ENCODE measurements around the gene KLF3. TPM values are rescaled to one million over a fixed set of nuclear protein-coding genes. Genes with fewer than 3 reads are reported as not detected.

Gene KLF3
- total RNA-seq, 6 experiments from 2014 or later: 21.3 to 37.6 (median 26.8) TPM

- no peaks in the 10 kb centered on the region for H3K4me1 ChIP-seq
- H3K27ac ChIP-seq: no peak overlapping the region
- H3K27me3 ChIP-seq: no peaks in the 10 kb centered on the region
- no peak for ATAC-seq
- TF ChIP-seq POLR2A (IDR thresholded peaks at IDR 0.05) (no peak), CTCF (IDR thresholded peaks at IDR 0.05) (no peak)
- no peak for DNase-seq
- no peaks in the 10 kb centered on the region for H3K9me3 ChIP-seq
- intact Hi-C loops (cut with DNase I): no loop called here
- 74% methylated on average over 3 of the region's 3 CpGs for WGBS (ENCODE audit: insufficient coverage, low coverage, low lambda C conversion rate, missing lambda C conversion rate)
- H3K4me3 ChIP-seq: no peak overlapping the region
- H3K36me3 ChIP-seq: no peaks in the 10 kb centered on the region
These were observed 29.8 kb upstream of the KLF3 start for GRCh38 chr4:38634047-38634759.

- ATAC-seq (peak; percentile 74 to 91 (median 80)), DNase-seq (peak in 1 of 3 donors; percentile 34)
- 72% methylated on average over 3 of the region's 3 CpGs for WGBS (ENCODE audit: insufficient coverage, low coverage, low lambda C conversion rate, missing lambda C conversion rate)
- intact Hi-C loops (cut with DNase I): no loop called here
- no peaks in the 10 kb centered on the region for H3K36me3 ChIP-seq
- no peaks in the 10 kb centered on the region for H3K27me3 ChIP-seq
- TF ChIP-seq CTCF (IDR thresholded peaks at IDR 0.05) (no peak), POLR2A (IDR thresholded peaks at IDR 0.05) (no peak)
- no peaks in the 10 kb centered on the region for H3K9me3 ChIP-seq
- H3K27ac ChIP-seq: no peak overlapping the region
- H3K4me3 ChIP-seq: no peak overlapping the region
- no peaks in the 10 kb centered on the region for H3K4me1 ChIP-seq
These were observed 24.8 kb upstream of the KLF3 start for GRCh38 chr4:38639242-38639641.

- no peak for ATAC-seq
- H3K27ac ChIP-seq: no peak overlapping the region
- 92% methylated on average over 1 of the region's 1 CpG for WGBS (ENCODE audit: insufficient coverage, low coverage, low lambda C conversion rate, missing lambda C conversion rate)
These were observed 22.2 kb upstream of the KLF3 start for GRCh38 chr4:38641811-38642210.

GRCh38 chr4:38644201-38644600 lies 19.8 kb upstream of the KLF3 start:
- 53% methylated on average over 2 of the region's 3 CpGs for WGBS (ENCODE audit: insufficient coverage, low coverage, low lambda C conversion rate, missing lambda C conversion rate)
- intact Hi-C loops (cut with DNase I): no loop called here
- ATAC-seq (no peak), DNase-seq (no peak)
- no peak overlapping the region for H3K4me3 ChIP-seq
- no peak overlapping the region for H3K27ac ChIP-seq
- no peaks in the 10 kb centered on the region for H3K9me3 ChIP-seq
- TF ChIP-seq CTCF (IDR thresholded peaks at IDR 0.05): no peak
- H3K4me1 ChIP-seq: no peaks in the 10 kb centered on the region
- H3K36me3 ChIP-seq: no peaks in the 10 kb centered on the region
- no peaks in the 10 kb centered on the region for H3K27me3 ChIP-seq

More at GRCh38 chr4:38641811-38642210, 22.2 kb upstream of the KLF3 start:
- H3K4me1 ChIP-seq: no peaks in the 10 kb centered on the region
- no peaks in the 10 kb centered on the region for H3K9me3 ChIP-seq
- H3K4me3 ChIP-seq: no peak overlapping the region
- H3K36me3 ChIP-seq: no peaks in the 10 kb centered on the region
- H3K27me3 ChIP-seq: no peaks in the 10 kb centered on the region
- no peak for DNase-seq
- TF ChIP-seq POLR2A (IDR thresholded peaks at IDR 0.05): no peak
- TF ChIP-seq CTCF (IDR thresholded peaks at IDR 0.05): no peak
- intact Hi-C loops (cut with DNase I): no loop called here

All from right lobe of liver (tissue), 6 donors.